Breast epithelium (tissue), 4 donors: Measurements from ENCODE around the gene KDM4B. TPM values are rescaled to one million over a fixed set of nuclear protein-coding genes. Genes with fewer than 3 reads are reported as not detected.

ENCODE experiments used
- DNase-seq, 2 donors: peaks; one replicate each; pipeline ENCODE4 v3.0.0-alpha.2; 2019; ENCODE audit warnings: low spot score in 2 of 2
- H3K27ac ChIP-seq, 2 donors: fragments of 200-600 bp; sonication (generic) in 1 of 2; one replicate each; pipeline ENCODE4 v1.5.1; 2016 to 2019; ENCODE audit warnings: mild to moderate bottlenecking in 1 of 2
- H3K27me3 ChIP-seq, 2 donors: fragments of 200-600 bp; sonication (generic) in 1 of 2; one replicate each; pipeline versions ENCODE4 v1.5.1 to v1.6.0; 2017 to 2019; ENCODE audit warnings: control low read depth in 1 of 2, mild to moderate bottlenecking in 1 of 2
- H3K36me3 ChIP-seq: fragments of 200-600 bp; one replicate; pipeline ENCODE4 v1.5.1; 2019
- H3K4me1 ChIP-seq, 2 donors: fragments of 200-600 bp; sonication (generic); one replicate each; pipeline ENCODE4 v1.5.1; 2016 to 2019; ENCODE audit warnings: control low read depth in 1 of 2
- H3K4me3 ChIP-seq, 3 donors: fragments of 200-600 bp; sonication (generic); 1 replicate in 2 of 3; 2 replicates in 1 of 3; pipeline ENCODE4 v1.5.1; 2016 to 2019; ENCODE audit warnings: mild to moderate bottlenecking in 3 of 3, moderate library complexity in 2 of 3
- H3K9me3 ChIP-seq, 2 donors: fragments of 200-600 bp; sonication (generic) in 1 of 2; one replicate each; pipeline ENCODE4 v1.5.1; 2016 to 2019; ENCODE audit warnings: control low read depth in 1 of 2
- POLR2A ChIP-seq: fragments of 450-650 bp; IDR thresholded peaks from one replicate; pipeline ENCODE4 v1.6.1; 2016; ENCODE audit warnings: antibody characterized with exemption, mild to moderate bottlenecking, moderate library complexity
- POLR2AphosphoS5 ChIP-seq, 3 donors: sonication (generic); formaldehyde crosslinking; IDR thresholded peaks; one replicate each; pipeline ENCODE4 v1.6.1; 2017; ENCODE audit warnings: antibody characterized with exemption in 3 of 3
- intact Hi-C: fragments of 100-400 bp; cut with DNase I; formaldehyde crosslinking; loops from one replicate; pipeline ENCODE4 v1.15.1; 2023; ENCODE audit warnings: low total_unique reads
- total RNA-seq, 3 donors: library from RNA; depleted of rRNA; stranded (reverse); fragments of >200 nt; gene quantifications; one replicate each; pipeline ENCODE4 v1.1.0, GENCODE V29; 2016
- TF ChIP-seq, protein P1 (sequence below), 3 donors: fragments of 450-650 bp; IDR thresholded peaks; one replicate each; pipeline ENCODE4 v1.5.1; 2016 to 2017; ENCODE audit warnings: antibody characterized with exemption in 3 of 3, mild to moderate bottlenecking in 3 of 3, moderate library complexity in 3 of 3

Gene KDM4B
- total RNA-seq, 3 donors from 2014 or later, result 25.0 to 55.3 (median 40.3) TPM

DNA sequence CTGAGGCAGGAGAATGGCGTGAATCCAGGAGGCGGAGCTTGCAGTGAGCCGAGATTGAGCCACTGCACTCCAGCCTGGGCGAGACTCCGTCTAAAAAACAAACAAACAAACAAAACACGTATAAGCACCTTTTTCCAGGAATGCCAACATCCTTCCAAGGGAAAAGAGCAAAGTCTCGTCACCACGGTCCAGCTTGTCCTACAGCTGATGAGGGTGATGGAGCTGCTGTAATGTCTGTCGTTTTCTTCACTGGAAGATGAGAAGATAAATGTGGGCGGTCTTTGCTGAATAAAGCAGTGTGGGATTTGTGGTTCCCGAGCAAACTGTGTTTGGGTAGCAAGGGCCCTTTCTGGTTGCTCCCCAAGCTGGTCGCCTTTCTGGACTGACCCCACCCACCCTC lies 205.1 kb downstream of the KDM4B start:
- Histone ChIP-seq H3K4me1 (no peaks in the 10 kb centered on the region), H3K27ac (no peak overlapping the region), H3K36me3 (no peaks in the 10 kb centered on the region), H3K27me3 (no peaks in the 10 kb centered on the region), H3K9me3 (no peaks in the 10 kb centered on the region), H3K4me3 (no peak overlapping the region)
- intact Hi-C loops, result no loop called here
- TF ChIP-seq, protein P1, sequence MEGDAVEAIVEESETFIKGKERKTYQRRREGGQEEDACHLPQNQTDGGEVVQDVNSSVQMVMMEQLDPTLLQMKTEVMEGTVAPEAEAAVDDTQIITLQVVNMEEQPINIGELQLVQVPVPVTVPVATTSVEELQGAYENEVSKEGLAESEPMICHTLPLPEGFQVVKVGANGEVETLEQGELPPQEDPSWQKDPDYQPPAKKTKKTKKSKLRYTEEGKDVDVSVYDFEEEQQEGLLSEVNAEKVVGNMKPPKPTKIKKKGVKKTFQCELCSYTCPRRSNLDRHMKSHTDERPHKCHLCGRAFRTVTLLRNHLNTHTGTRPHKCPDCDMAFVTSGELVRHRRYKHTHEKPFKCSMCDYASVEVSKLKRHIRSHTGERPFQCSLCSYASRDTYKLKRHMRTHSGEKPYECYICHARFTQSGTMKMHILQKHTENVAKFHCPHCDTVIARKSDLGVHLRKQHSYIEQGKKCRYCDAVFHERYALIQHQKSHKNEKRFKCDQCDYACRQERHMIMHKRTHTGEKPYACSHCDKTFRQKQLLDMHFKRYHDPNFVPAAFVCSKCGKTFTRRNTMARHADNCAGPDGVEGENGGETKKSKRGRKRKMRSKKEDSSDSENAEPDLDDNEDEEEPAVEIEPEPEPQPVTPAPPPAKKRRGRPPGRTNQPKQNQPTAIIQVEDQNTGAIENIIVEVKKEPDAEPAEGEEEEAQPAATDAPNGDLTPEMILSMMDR (IDR thresholded peaks at IDR 0.05), result no peak
- no peak for TF ChIP-seq POLR2AphosphoS5 (IDR thresholded peaks at IDR 0.05)
- no peak for TF ChIP-seq POLR2A
- DNase-seq, result no peak

DNA sequence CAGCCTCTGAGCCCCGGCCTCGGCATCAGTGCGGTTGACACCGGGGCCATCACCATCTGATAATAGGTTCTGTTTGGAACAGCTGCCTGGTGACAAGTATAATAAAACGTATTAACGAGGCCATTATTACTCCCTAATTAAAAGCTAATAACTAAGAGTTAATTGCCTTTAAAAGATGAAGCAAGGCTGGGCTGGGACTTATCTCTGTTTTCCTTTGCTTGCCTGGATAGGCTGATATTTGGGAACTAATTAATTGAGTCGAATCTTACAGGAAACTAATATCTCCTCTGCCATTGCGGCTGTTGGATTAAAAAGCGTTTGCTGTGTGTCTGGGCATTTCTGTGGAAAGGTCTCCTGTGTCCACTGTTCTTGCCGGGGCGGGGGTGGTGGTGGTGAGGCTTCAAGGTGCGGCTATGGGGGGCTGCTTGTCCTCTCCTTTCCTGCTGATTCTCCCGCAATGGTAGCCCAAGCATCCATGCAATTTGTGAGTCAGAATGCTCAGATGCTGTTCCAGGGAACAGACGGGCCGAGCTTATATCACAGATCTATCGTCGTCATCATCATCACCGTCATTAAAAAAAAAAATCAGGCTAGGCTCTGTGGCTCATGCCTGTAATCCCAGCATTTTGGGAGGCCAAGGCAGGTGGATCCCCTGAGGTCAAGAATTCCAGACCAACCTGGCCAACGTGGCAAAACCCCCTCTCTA lies 209.0 kb downstream of the KDM4B start:
- no peaks in the 10 kb centered on the region for H3K27me3 ChIP-seq

DNA sequence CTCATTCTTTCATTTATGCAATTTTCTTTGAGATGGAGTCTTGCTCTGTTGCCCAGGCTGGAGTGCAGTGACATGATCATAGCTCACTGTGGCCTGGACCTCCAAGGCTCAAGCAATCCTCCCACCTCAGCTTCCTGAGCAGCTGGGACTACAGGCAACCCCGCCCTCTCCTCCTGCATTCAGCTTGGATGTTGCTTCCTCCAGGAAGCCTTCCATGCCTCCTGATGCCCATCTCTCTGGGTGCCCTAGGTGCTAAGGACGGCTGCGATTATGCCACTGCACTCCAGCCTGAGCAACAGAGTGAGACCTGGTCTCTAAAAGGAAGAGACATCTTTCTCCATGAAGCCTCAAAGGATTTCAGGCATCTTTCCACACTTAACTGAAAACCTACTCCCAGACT lies 209.9 kb downstream of the KDM4B start:
- Histone ChIP-seq H3K9me3 (no peaks in the 10 kb centered on the region), H3K36me3 (no peaks in the 10 kb centered on the region), H3K4me1 (no peaks in the 10 kb centered on the region), H3K27me3 (no peaks in the 10 kb centered on the region), H3K27ac (no peak overlapping the region), H3K4me3 (no peak overlapping the region)
- DNase-seq, result no peak
- TF ChIP-seq, protein P1 (IDR thresholded peaks at IDR 0.05), result no peak
- TF ChIP-seq POLR2AphosphoS5 (IDR thresholded peaks at IDR 0.05) (no peak), POLR2A (no peak)
- intact Hi-C loops, result no loop called here

More for the DNA sequence above, 209.0 kb downstream of the KDM4B start:
- Histone ChIP-seq H3K27ac (no peak overlapping the region), H3K4me1 (no peaks in the 10 kb centered on the region), H3K9me3 (no peaks in the 10 kb centered on the region), H3K36me3 (no peaks in the 10 kb centered on the region), H3K4me3 (no peak overlapping the region)
- TF ChIP-seq POLR2A (no peak), POLR2AphosphoS5 (IDR thresholded peaks at IDR 0.05) (no peak)
- TF ChIP-seq, protein P1 (IDR thresholded peaks at IDR 0.05), result no peak
- no peak for DNase-seq
- intact Hi-C loops, result no loop called here

DNA sequence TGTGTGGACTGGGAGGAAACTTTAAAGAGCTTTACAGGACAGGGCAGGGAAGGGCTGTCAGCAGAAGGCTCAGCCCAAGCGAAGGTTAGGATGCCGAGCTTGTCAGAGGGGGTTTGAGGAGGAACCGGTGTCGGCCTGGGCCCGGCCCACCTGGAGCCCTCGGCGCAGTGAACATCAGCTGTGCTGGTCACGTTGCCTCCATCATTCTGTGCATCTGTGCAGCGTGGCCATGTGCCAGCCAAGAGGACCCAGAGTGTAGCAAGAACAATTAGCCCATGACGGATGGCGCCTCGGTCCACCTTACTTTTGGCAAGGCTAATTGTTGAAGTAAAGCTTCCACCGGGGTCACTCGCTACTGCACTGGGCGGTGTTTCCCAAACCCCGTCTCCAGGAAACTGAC lies 210.3 kb downstream of the KDM4B start:
- Histone ChIP-seq H3K9me3 (no peaks in the 10 kb centered on the region), H3K27ac (no peak overlapping the region), H3K27me3 (no peaks in the 10 kb centered on the region), H3K4me3 (no peak overlapping the region), H3K4me1 (no peaks in the 10 kb centered on the region), H3K36me3 (no peaks in the 10 kb centered on the region)
- no peak for DNase-seq
- intact Hi-C loops, result no loop called here
- no peak for TF ChIP-seq POLR2AphosphoS5 (IDR thresholded peaks at IDR 0.05)
- no peak for TF ChIP-seq POLR2A
- TF ChIP-seq, protein P1 (IDR thresholded peaks at IDR 0.05), result no peak

DNA sequence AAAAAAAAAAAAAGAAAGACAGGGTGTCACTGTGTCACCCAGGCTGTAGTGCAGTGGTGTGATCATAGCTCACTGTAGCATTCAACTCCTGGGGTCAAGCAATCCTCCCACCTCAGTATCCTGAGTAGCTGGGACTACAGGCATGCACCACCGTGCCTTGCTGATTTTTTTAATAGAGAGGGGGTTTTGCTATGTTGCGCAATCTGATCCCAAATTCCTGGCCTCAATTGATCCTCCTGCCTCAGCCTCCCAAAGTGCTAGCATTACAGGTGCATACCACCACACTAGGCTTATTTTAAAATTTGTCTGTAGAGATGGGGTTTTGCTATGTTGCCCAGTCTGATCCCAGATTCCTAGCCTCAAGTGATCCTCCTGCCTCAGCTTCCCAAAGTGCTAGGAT lies 212.4 kb downstream of the KDM4B start:
- Histone ChIP-seq H3K4me3 (no peak overlapping the region), H3K27me3 (no peaks in the 10 kb centered on the region), H3K27ac (no peak overlapping the region), H3K36me3 (no peaks in the 10 kb centered on the region), H3K4me1 (no peaks in the 10 kb centered on the region), H3K9me3 (no peaks in the 10 kb centered on the region)
- TF ChIP-seq, protein P1 (IDR thresholded peaks at IDR 0.05), result no peak
- TF ChIP-seq POLR2AphosphoS5 (IDR thresholded peaks at IDR 0.05), result no peak
- no peak for TF ChIP-seq POLR2A
- DNase-seq, result no peak
- intact Hi-C loops, result no loop called here
